Diencephalon (tissue), 1 donor: ENCODE results near the gene FETUB. TPM values are rescaled to one million over a fixed set of nuclear protein-coding genes. Genes with fewer than 3 reads are reported as not detected.

Experiments used
- small RNA-seq: library from RNA; depleted of rRNA; stranded (forward); fragments of <200 nt; gene quantifications from one replicate; pipeline ENCODE3, GENCODE V24; 2014
- total RNA-seq: library from RNA; depleted of rRNA; stranded (reverse); fragments of >200 nt; gene quantifications from one replicate; pipeline ENCODE4 v1.2.3, GENCODE V29; 2014

Gene FETUB, protein sequence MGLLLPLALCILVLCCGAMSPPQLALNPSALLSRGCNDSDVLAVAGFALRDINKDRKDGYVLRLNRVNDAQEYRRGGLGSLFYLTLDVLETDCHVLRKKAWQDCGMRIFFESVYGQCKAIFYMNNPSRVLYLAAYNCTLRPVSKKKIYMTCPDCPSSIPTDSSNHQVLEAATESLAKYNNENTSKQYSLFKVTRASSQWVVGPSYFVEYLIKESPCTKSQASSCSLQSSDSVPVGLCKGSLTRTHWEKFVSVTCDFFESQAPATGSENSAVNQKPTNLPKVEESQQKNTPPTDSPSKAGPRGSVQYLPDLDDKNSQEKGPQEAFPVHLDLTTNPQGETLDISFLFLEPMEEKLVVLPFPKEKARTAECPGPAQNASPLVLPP
- total RNA-seq, result not detected

DNA sequence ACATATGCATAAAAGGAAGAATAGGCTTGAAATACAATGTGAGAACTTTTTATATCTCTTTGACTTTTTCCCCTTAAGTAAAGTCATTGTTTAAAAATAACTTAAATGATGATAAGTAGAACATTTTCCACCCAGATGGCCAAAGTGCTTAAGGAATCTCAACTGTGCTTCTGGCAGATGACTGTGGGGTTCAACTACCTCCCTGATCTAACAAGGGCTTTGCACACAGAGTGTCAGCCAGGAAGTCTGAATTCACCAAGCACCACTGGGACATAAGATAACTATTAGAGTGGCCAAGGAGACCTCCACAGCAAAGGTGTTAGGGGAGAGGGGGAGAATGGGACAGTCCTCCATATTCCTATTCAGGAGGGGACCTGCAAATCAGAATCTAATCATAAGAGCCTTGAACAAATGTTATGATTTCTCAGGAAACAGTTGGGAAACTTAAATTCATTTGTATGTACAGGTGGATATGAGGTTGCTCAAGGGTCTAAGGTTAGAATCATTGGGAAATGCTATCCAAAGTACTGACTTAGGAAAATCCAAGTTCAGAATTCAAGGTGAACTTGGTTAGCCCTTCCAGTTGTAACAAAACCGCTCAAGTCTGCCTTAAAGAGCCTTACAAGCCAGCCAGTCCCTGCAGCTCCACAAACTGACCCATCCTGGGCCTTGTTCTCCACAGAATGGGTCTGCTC lies at the start of gene FETUB:
Gene FETUB, plus strand, starts transcription at position 622 of the 695 bp plus-strand sequence. Its CDS starts 62 bp downstream, at position 684.

GRCh38 chr3:186612721-186613636 lies 27.2 kb upstream of the FETUB start, which contains the start of gene AHSG:
AHSG (plus strand) TSS chr3:186613060; CDS start chr3:186613142, 82 bp downstream.

DNA sequence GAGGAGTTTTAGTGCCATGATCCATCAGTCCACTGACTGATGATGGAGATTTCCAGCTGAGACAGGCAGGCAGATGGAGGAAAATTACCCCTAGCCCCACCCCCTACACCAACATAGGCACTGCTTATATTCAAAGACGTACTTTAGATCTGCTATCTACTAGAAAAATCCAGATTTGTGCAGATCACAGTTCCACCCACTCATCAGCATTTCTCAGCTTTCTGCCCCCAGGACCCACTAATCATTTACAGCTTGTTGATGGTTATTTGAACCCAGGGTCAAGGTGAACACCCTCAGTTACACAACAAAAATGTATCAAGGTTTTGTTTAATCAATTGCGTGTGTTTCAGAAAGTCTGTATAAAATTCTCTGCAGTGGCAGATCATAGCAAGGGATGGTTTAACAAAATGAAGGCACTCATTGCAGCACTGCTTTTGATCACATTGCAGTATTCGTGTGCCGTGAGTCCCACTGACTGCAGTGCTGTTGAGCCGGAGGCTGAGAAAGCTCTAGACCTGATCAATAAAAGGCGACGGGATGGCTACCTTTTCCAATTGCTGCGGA lies 25.5 kb downstream of the FETUB start, which contains the start of gene HRG:
Gene HRG, plus strand, starts transcription at position 390 of the 564 bp plus-strand sequence. Its CDS starts 18 bp downstream, at position 408.

Small RNA genes lying within 50 kb of the gene (small RNA-seq; reads per million reads assigned to genes)
- not detected for gene RF00017

Other genes starting within 250 kb of the FETUB start
- gene CRYGS, start 96.0 kb upstream of the FETUB start, total RNA-seq, result 2.1 TPM
- 23.8 TPM for gene TBCCD1, start 73.1 kb upstream of the FETUB start, total RNA-seq
- 40.8 TPM for gene DNAJB11, start 69.7 kb upstream of the FETUB start, total RNA-seq
- 0.23 TPM for gene AHSG, start 27.3 kb upstream of the FETUB start, total RNA-seq
- gene HRG, start 25.6 kb downstream of the FETUB start, total RNA-seq, result not detected
- not detected for gene KNG1, start 77.0 kb downstream of the FETUB start, total RNA-seq
- gene EIF4A2, start 143.2 kb downstream of the FETUB start, total RNA-seq, result 877 TPM
- gene RFC4, start 166.1 kb downstream of the FETUB start, total RNA-seq, result 21.7 TPM
- gene ADIPOQ, start 202.3 kb downstream of the FETUB start, total RNA-seq, result not detected